Measurements from ENCODE around the gene PLEKHG4.

The PLEKHG4 gene

GRCh38 chr16:67257486-67258160 is 21.7 kb upstream of the PLEKHG4 start:
- Histone ChIP-seq H3K36me3 (ENCODE audit: control insufficient read depth, low read depth, low read length) (no peaks in the 10 kb centered on the region), H3K27ac (ENCODE audit: low read length) (no peak overlapping the region), H3K4me3 (ENCODE audit: low read length) (no peak overlapping the region), H3K9me3 (ENCODE audit: control insufficient read depth, low read depth, low read length) (no peaks in the 10 kb centered on the region), H3K9ac (ENCODE audit: low read length) (no peak overlapping the region), H3K4me1 (ENCODE audit: control insufficient read depth, low read depth, low read length) (no peaks in the 10 kb centered on the region), H3K27me3 (ENCODE audit: control insufficient read depth, insufficient read depth, low read length) (no peaks in the 10 kb centered on the region)

- H3K4me3 ChIP-seq (ENCODE audit: low read length) = no peak overlapping the region
- no peaks in the 10 kb centered on the region for H3K4me1 ChIP-seq (ENCODE audit: control insufficient read depth, low read depth, low read length)
- H3K27me3 ChIP-seq (ENCODE audit: control insufficient read depth, insufficient read depth, low read length) = no peaks in the 10 kb centered on the region
- no peaks in the 10 kb centered on the region for H3K9me3 ChIP-seq (ENCODE audit: control insufficient read depth, low read depth, low read length)
- H3K36me3 ChIP-seq (ENCODE audit: control insufficient read depth, low read depth, low read length) = no peaks in the 10 kb centered on the region
- H3K27ac ChIP-seq (ENCODE audit: low read length) = no peak overlapping the region
- no peak overlapping the region for H3K9ac ChIP-seq (ENCODE audit: low read length)
These were observed 21.0 kb upstream of the PLEKHG4 start for GRCh38 chr16:67258161-67258835.

- Histone ChIP-seq H3K4me3 (ENCODE audit: low read length) (no peak overlapping the region), H3K9me3 (ENCODE audit: control insufficient read depth, low read depth, low read length) (no peaks in the 10 kb centered on the region), H3K9ac (ENCODE audit: low read length) (no peak overlapping the region), H3K27me3 (ENCODE audit: control insufficient read depth, insufficient read depth, low read length) (no peaks in the 10 kb centered on the region), H3K27ac (ENCODE audit: low read length) (no peak overlapping the region), H3K4me1 (ENCODE audit: control insufficient read depth, low read depth, low read length) (no peaks in the 10 kb centered on the region), H3K36me3 (ENCODE audit: control insufficient read depth, low read depth, low read length) (no peaks in the 10 kb centered on the region)
These were observed 19.6 kb upstream of the PLEKHG4 start for GRCh38 chr16:67259705-67260104.

- no peak overlapping the region for H3K9ac ChIP-seq (ENCODE audit: low read length)
- no peaks in the 10 kb centered on the region for H3K9me3 ChIP-seq (ENCODE audit: control insufficient read depth, low read depth, low read length)
- no peaks in the 10 kb centered on the region for H3K4me1 ChIP-seq (ENCODE audit: control insufficient read depth, low read depth, low read length)
- H3K27me3 ChIP-seq (ENCODE audit: control insufficient read depth, insufficient read depth, low read length) = no peaks in the 10 kb centered on the region
- no peak overlapping the region for H3K27ac ChIP-seq (ENCODE audit: low read length)
- H3K36me3 ChIP-seq (ENCODE audit: control insufficient read depth, low read depth, low read length) = no peaks in the 10 kb centered on the region
- no peak overlapping the region for H3K4me3 ChIP-seq (ENCODE audit: low read length)
These were observed 18.8 kb upstream of the PLEKHG4 start for GRCh38 chr16:67260426-67261063.

GRCh38 chr16:67263201-67263600 is 16.1 kb upstream of the PLEKHG4 start:
- no peaks in the 10 kb centered on the region for H3K4me1 ChIP-seq (ENCODE audit: control insufficient read depth, low read depth, low read length)
- H3K27ac ChIP-seq (ENCODE audit: low read length) = no peak overlapping the region
- H3K9ac ChIP-seq (ENCODE audit: low read length) = no peak overlapping the region
- H3K36me3 ChIP-seq (ENCODE audit: control insufficient read depth, low read depth, low read length) = no peaks in the 10 kb centered on the region
- H3K9me3 ChIP-seq (ENCODE audit: control insufficient read depth, low read depth, low read length) = no peaks in the 10 kb centered on the region
- H3K4me3 ChIP-seq (ENCODE audit: low read length) = no peak overlapping the region
- no peaks in the 10 kb centered on the region for H3K27me3 ChIP-seq (ENCODE audit: control insufficient read depth, insufficient read depth, low read length)

- Histone ChIP-seq H3K9me3 (ENCODE audit: control insufficient read depth, low read depth, low read length) (no peaks in the 10 kb centered on the region), H3K36me3 (ENCODE audit: control insufficient read depth, low read depth, low read length) (no peaks in the 10 kb centered on the region), H3K4me3 (ENCODE audit: low read length) (no peak overlapping the region), H3K9ac (ENCODE audit: low read length) (no peak overlapping the region), H3K27ac (ENCODE audit: low read length) (no peak overlapping the region), H3K4me1 (ENCODE audit: control insufficient read depth, low read depth, low read length) (no peaks in the 10 kb centered on the region), H3K27me3 (ENCODE audit: control insufficient read depth, insufficient read depth, low read length) (no peaks in the 10 kb centered on the region)
These were observed 15.1 kb upstream of the PLEKHG4 start for GRCh38 chr16:67264277-67264676.

- H3K27me3 ChIP-seq (ENCODE audit: control insufficient read depth, insufficient read depth, low read length) = no peaks in the 10 kb centered on the region
These were observed 14.5 kb upstream of the PLEKHG4 start for GRCh38 chr16:67264866-67265265.

GRCh38 chr16:67265834-67266233 is 13.5 kb upstream of the PLEKHG4 start:
- Histone ChIP-seq H3K9ac (ENCODE audit: low read length) (no peak overlapping the region), H3K27me3 (ENCODE audit: control insufficient read depth, insufficient read depth, low read length) (no peaks in the 10 kb centered on the region), H3K4me1 (ENCODE audit: control insufficient read depth, low read depth, low read length) (no peaks in the 10 kb centered on the region), H3K4me3 (ENCODE audit: low read length) (no peak overlapping the region), H3K36me3 (ENCODE audit: control insufficient read depth, low read depth, low read length) (no peaks in the 10 kb centered on the region), H3K27ac (ENCODE audit: low read length) (no peak overlapping the region), H3K9me3 (ENCODE audit: control insufficient read depth, low read depth, low read length) (no peaks in the 10 kb centered on the region)

More at GRCh38 chr16:67264866-67265265, 14.5 kb upstream of the PLEKHG4 start:
- Histone ChIP-seq H3K9me3 (ENCODE audit: control insufficient read depth, low read depth, low read length) (no peaks in the 10 kb centered on the region), H3K9ac (ENCODE audit: low read length) (no peak overlapping the region), H3K27ac (ENCODE audit: low read length) (no peak overlapping the region), H3K36me3 (ENCODE audit: control insufficient read depth, low read depth, low read length) (no peaks in the 10 kb centered on the region), H3K4me3 (ENCODE audit: low read length) (no peak overlapping the region), H3K4me1 (ENCODE audit: control insufficient read depth, low read depth, low read length) (no peaks in the 10 kb centered on the region)

GRCh38 chr16:67268136-67268579 is 11.2 kb upstream of the PLEKHG4 start:
- Histone ChIP-seq H3K4me1 (ENCODE audit: control insufficient read depth, low read depth, low read length) (no peaks in the 10 kb centered on the region), H3K9me3 (ENCODE audit: control insufficient read depth, low read depth, low read length) (no peaks in the 10 kb centered on the region), H3K4me3 (ENCODE audit: low read length) (no peak overlapping the region), H3K36me3 (ENCODE audit: control insufficient read depth, low read depth, low read length) (no peaks in the 10 kb centered on the region), H3K27me3 (ENCODE audit: control insufficient read depth, insufficient read depth, low read length) (no peaks in the 10 kb centered on the region), H3K27ac (ENCODE audit: low read length) (no peak overlapping the region), H3K9ac (ENCODE audit: low read length) (no peak overlapping the region)

- Histone ChIP-seq H3K36me3 (ENCODE audit: control insufficient read depth, low read depth, low read length) (no peaks in the 10 kb centered on the region), H3K9ac (ENCODE audit: low read length) (no peak overlapping the region), H3K9me3 (ENCODE audit: control insufficient read depth, low read depth, low read length) (no peaks in the 10 kb centered on the region), H3K27me3 (ENCODE audit: control insufficient read depth, insufficient read depth, low read length) (no peaks in the 10 kb centered on the region), H3K4me3 (ENCODE audit: low read length) (no peak overlapping the region), H3K27ac (ENCODE audit: low read length) (no peak overlapping the region), H3K4me1 (ENCODE audit: control insufficient read depth, low read depth, low read length) (no peaks in the 10 kb centered on the region)
These were observed 9.6 kb upstream of the PLEKHG4 start for GRCh38 chr16:67269766-67270165.

GRCh38 chr16:67270931-67271338 is 8.4 kb upstream of the PLEKHG4 start:
- Histone ChIP-seq H3K27ac (ENCODE audit: low read length) (no peak overlapping the region), H3K4me1 (ENCODE audit: control insufficient read depth, low read depth, low read length) (no peaks in the 10 kb centered on the region)

More at GRCh38 chr16:67270931-67271338, 8.4 kb upstream of the PLEKHG4 start:
- Histone ChIP-seq H3K9me3 (ENCODE audit: control insufficient read depth, low read depth, low read length) (no peaks in the 10 kb centered on the region), H3K36me3 (ENCODE audit: control insufficient read depth, low read depth, low read length) (no peaks in the 10 kb centered on the region), H3K4me3 (ENCODE audit: low read length) (no peak overlapping the region), H3K27me3 (ENCODE audit: control insufficient read depth, insufficient read depth, low read length) (no peaks in the 10 kb centered on the region), H3K9ac (ENCODE audit: low read length) (no peak overlapping the region)

All from iPS-18a (cell line).